Aortic smooth muscle cell (primary cell): ENCODE data around the gene CPSF2. TPM values are rescaled to one million over a fixed set of nuclear protein-coding genes. Genes with fewer than 3 reads are reported as not detected.

Source experiments
- total RNA-seq: library from RNA; depleted of rRNA; stranded (reverse); fragments of >200 nt; gene quantifications from 2 replicates; pipeline ENCODE4 v1.2.3, GENCODE V29; 2014

Gene CPSF2
- 39.8 and 54.6 TPM in 2 replicates for total RNA-seq

GRCh38 chr14:92121670-92122350 is at the start of gene CPSF2, which contains the start of gene NDUFB1:
Gene CPSF2 (plus strand): TSS chr14:92121969. CDS start chr14:92130985, 9,016 bp downstream.
Gene NDUFB1 (minus strand): TSS chr14:92121706. CDS start chr14:92117637, 4,069 bp downstream.

GRCh38 chr14:92106143-92106926 is 15.4 kb upstream of the CPSF2 start, which contains the start of gene ATXN3:
Gene ATXN3 (minus strand): TSS chr14:92106582. CDS start chr14:92106552, 30 bp downstream.

Other genes with a start within 250 kb of the CPSF2 start
- gene FBLN5, start 174.3 kb upstream of the CPSF2 start, total RNA-seq: 12.2 and 31.1 TPM in 2 replicates
- 37.3 and 48.3 TPM in 2 replicates for gene TRIP11, start 81.9 kb upstream of the CPSF2 start, total RNA-seq
- 53.1 and 87.5 TPM in 2 replicates for gene ATXN3, start 15.4 kb upstream of the CPSF2 start, total RNA-seq
- 241 and 270 TPM in 2 replicates for gene NDUFB1, start 263 bp upstream of the CPSF2 start, total RNA-seq
- gene SLC24A4, start 201.2 kb downstream of the CPSF2 start, total RNA-seq: not detected in 2 replicates